Ammon's horn (tissue), 1 donor: Measurements from ENCODE around the gene OR2T8.

Source experiments
- DNase-seq: peaks from one replicate; pipeline ENCODE4 v3.0.0-alpha.2; 2016; ENCODE audit warnings: low spot score

OR2T8 gene

DNA sequence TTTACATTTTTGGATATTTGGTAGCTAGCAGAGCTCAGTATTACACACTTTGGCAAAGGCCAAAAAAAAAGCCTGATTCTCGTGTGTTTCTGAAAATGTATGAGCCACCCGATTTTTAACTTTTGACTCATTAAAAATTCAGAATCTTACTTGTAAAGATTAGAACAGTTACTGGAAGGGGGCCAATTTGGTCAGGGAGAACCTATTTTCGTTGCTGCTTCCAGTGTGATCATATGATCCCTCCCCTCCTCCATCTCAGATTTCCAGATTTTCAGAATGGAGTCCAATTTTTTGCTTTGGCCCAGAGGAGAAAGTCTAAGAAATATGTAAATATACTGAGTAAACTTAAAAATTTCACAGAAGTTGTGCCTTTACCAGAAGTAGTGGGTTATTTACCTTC, 41.7 kb downstream of the OR2T8 start:
- no peak for DNase-seq

DNA sequence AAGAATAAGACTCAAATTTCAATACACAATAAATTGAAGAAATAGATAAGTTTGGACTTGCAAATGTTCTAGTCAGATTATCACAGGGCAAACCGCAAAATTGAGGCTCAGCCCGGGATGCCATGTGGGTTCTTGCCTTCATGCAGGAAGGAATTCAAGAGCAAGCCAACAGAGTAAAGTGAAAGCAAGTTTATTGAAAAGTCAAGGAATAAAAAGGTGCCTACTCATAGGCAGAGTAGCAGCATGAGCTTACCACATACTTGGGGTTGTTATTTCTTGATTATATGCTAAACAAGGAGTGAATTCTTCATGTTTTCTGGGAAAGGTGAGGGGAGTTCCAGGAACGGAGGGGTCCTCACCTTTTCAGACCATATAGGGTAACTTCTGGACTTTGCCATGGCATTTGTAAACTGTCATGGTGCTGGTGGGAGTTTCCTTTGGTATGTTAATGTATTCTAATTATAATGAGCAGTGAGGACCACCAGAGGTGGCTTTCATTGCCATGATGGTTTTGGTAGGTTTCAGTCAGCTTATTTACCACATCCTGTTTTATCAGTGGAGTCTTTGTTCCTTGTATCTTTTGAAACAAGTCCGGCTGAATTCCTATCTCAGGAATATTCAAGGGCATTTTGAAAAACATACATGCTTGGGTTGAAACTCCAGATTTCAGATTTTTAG, 43.0 kb downstream of the OR2T8 start:
- no peak for DNase-seq

DNA sequence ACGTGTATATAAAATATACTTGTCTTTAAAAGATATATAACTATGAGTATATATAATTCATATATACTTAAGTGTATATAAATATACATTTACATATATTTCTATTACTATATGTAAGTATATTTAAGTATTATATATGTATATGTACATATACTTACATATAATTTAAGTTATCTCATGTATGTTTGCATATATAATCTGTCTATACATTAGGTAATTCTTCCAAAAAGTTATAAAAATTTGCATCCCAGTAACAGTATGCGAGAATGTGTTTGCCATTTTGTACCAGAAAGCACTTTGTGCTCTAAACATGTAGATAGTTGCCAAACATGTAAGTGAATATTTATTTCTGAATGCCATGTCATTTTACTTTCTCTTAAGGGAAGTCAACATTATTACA, 44.9 kb downstream of the OR2T8 start, which contains the start of gene OR2AK2:
TSS of gene OR2AK2 (plus strand) at position 301 of the 400 bp plus-strand sequence. CDS start 144 bp downstream, outside the sequence.
- DNase-seq, result no peak

DNA sequence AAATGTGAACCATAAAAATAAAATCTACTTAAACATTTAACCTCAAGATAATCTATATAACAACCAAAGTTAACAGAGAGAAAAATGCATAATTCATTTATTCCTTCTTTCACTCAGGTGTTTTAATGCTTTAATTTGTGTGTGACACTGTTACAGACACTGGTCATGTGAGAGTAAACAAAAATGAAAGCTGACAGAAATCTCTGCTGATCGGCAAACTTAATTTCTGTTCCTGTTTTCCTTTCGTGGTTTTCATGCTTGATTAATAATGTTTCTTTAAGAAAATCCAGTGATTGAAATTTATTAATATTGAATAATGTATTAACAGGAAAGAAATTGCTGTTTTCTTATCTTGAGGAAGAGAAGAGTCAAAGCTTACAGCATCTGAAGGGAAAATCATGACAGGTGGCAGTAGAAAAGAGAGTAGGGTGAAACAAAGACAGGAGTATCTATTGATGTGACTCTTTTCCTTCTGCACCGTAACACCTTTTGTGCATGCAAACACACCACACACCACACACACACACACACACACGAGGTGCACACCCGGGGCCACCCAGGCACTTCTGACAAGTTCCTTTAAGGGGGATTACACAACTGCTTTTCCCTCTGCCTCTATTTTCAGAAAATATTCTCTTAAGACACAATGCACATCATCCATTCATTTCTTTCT, 46.6 kb downstream of the OR2T8 start:
- no peak for DNase-seq
